Keratinocyte (primary cell): Measurements from ENCODE around the gene LINGO1. TPM values are rescaled to one million over a fixed set of nuclear protein-coding genes. Genes with fewer than 3 reads are reported as not detected.

Experiments
- DNase-seq: peaks from one replicate; pipeline ENCODE4 v3.0.0-alpha.2; 2011; ENCODE audit warnings: low read depth, missing footprints, low spot score
- FAIRE-seq: peaks from 2 replicates; lab custom pipeline; 2011; peaks lifted over from hg19 to GRCh38; lab: Jason Lieb, UNC
- H2AFZ ChIP-seq: 2 replicates; pipeline ENCODE4 v1.6.0; 2012; ENCODE audit warnings: low read length, control low read depth, inconsistent platforms; ENCODE audit not compliant: control insufficient read depth
- H3K27ac ChIP-seq: 2 replicates; pipeline ENCODE4 v1.5.1; 2011; ENCODE audit warnings: low read length; ENCODE audit not compliant: control insufficient read depth, insufficient read depth
- H3K27me3 ChIP-seq: 3 replicates; pipeline ENCODE4 v1.6.0; 2011; ENCODE audit warnings: low read length; ENCODE audit not compliant: control insufficient read depth, insufficient read depth; ENCODE audit errors: extremely low read depth
- H3K36me3 ChIP-seq, 2 experiments: 2 replicates in 1 of 2; 3 replicates in 1 of 2; pipeline ENCODE4 v1.5.1; 2011; ENCODE audit warnings: low read length in 2 of 2, mild to moderate bottlenecking in 1 of 2; ENCODE audit not compliant: control insufficient read depth in 2 of 2, insufficient read depth in 2 of 2; ENCODE audit errors: extremely low read depth in 1 of 2
- H3K4me1 ChIP-seq: 3 replicates; pipeline ENCODE4 v1.5.1; 2011; ENCODE audit warnings: low read length; ENCODE audit not compliant: control insufficient read depth, insufficient read depth; ENCODE audit errors: extremely low read depth
- H3K4me2 ChIP-seq: 3 replicates; pipeline ENCODE4 v1.6.0; 2011; ENCODE audit warnings: low read depth, low read length; ENCODE audit not compliant: control insufficient read depth, insufficient read depth; ENCODE audit errors: extremely low read depth
- H3K4me3 ChIP-seq, 3 experiments: fragments of 200-600 bp in 1 of 3; sonication (generic) in 1 of 3; 2 replicates in 2 of 3; 3 replicates in 1 of 3; pipeline ENCODE4 v1.5.1; 2011 to 2016; ENCODE audit warnings: low read length in 3 of 3, mild to moderate bottlenecking in 3 of 3, control low read depth in 2 of 3, inconsistent platforms in 1 of 3, low read depth in 1 of 3, mixed read lengths in 1 of 3, mixed run types in 1 of 3, moderate library complexity in 1 of 3; ENCODE audit not compliant: control insufficient read depth in 2 of 3, insufficient read depth in 2 of 3; ENCODE audit errors: extremely low read depth in 1 of 3
- H3K79me2 ChIP-seq: 2 replicates; pipeline ENCODE4 v1.6.0; 2012; ENCODE audit warnings: low read length; ENCODE audit not compliant: control insufficient read depth, insufficient read depth
- H3K9ac ChIP-seq: 3 replicates; pipeline ENCODE4 v1.6.0; 2011; ENCODE audit warnings: low read length; ENCODE audit not compliant: control insufficient read depth, insufficient read depth; ENCODE audit errors: extremely low read depth
- H3K9me1 ChIP-seq: 3 replicates; pipeline ENCODE4 v1.6.0; 2011; ENCODE audit warnings: low read length; ENCODE audit not compliant: control insufficient read depth, insufficient read depth; ENCODE audit errors: extremely low read depth
- H3K9me3 ChIP-seq: 2 replicates; pipeline ENCODE4 v1.5.1; 2012; ENCODE audit warnings: low read depth, low read length; ENCODE audit not compliant: control insufficient read depth
- H4K20me1 ChIP-seq: 3 replicates; pipeline ENCODE4 v1.6.0; 2011; ENCODE audit warnings: low read length; ENCODE audit not compliant: control insufficient read depth, insufficient read depth; ENCODE audit errors: extremely low read depth
- CTCF ChIP-seq, 3 experiments: IDR thresholded peaks in 1 of 3; conservative IDR thresholded peaks in 1 of 3; optimal IDR thresholded peaks in 1 of 3; 2 replicates in 2 of 3; 3 replicates in 1 of 3; pipeline versions ENCODE3 to v1.5.1; 2011; ENCODE audit warnings: low read length in 3 of 3, mild to moderate bottlenecking in 3 of 3, moderate library complexity in 2 of 3, control low read depth in 1 of 3, inconsistent platforms in 1 of 3; ENCODE audit not compliant: insufficient read depth in 2 of 3; ENCODE audit errors: extremely low read depth in 1 of 3
- EZH2 ChIP-seq: IDR thresholded peaks from one replicate; pipeline ENCODE4 v1.6.1; 2012; ENCODE audit warnings: inconsistent platforms, mild to moderate bottlenecking, low read length, moderate library complexity
- dilution Hi-C: fragments of 300-500 bp; cut with MboI; formaldehyde crosslinking; loops from one replicate; pipeline ENCODE4 v1.7.0; 2020; ENCODE audit warnings: low sequenced_read_pairs; ENCODE audit not compliant: extremely low pct_ligation_motif_present
- polyA plus RNA-seq, 5 experiments: library from polyadenylated mRNA; depleted of rRNA in 3 of 5; stranded (reverse) in 3 of 5; stranded (forward) in 1 of 5; unstranded in 1 of 5; fragments of >200 nt; gene quantifications; 1 replicate in 1 of 5; 2 replicates in 3 of 5; 3 replicates in 1 of 5; pipeline versions ENCODE4 v1.2.1 to v1.2.3, GENCODE V29; 2011 to 2012; ENCODE audit warnings: missing spikeins in 2 of 5, low read depth in 1 of 5, low replicate concordance in 1 of 5

LINGO1 gene
- polyA plus RNA-seq, 1 donor (not counting 4 experiments of a cell fraction or from before 2014, with no cell fraction given): not detected

GRCh38 chr15:77567202-77567601 lies 65.5 kb downstream of the LINGO1 start:
- Histone ChIP-seq H3K4me3 (no peak overlapping the region), H3K9ac (no peak overlapping the region), H4K20me1 (no peaks in the 10 kb centered on the region), H3K27me3 (peaks cover 11% of the 10 kb centered on the region), H3K4me2 (no peak overlapping the region), H3K9me3 (no peaks in the 10 kb centered on the region), H3K36me3 (no peaks in the 10 kb centered on the region), H3K4me1 (no peaks in the 10 kb centered on the region), H2AFZ (no peak overlapping the region), H3K9me1 (no peaks in the 10 kb centered on the region), H3K27ac (no peak overlapping the region), H3K79me2 (no peaks in the 10 kb centered on the region)
- DNase-seq (no peak), FAIRE-seq (no peak)
- dilution Hi-C loops: no loop called here
- TF ChIP-seq EZH2 (no peak), CTCF (optimal IDR thresholded peaks at IDR 0.05 in 1 of 3, IDR thresholded peaks at IDR 0.05 in 1 of 3, conservative IDR thresholded peaks at IDR 0.05 in 1 of 3; ENCODE audit: extremely low read depth in 1 of 3, insufficient read depth in 2 of 3, low read length in 3 of 3) (no peak)

GRCh38 chr15:77566092-77566491 lies 66.6 kb downstream of the LINGO1 start:
- Histone ChIP-seq H3K79me2 (no peaks in the 10 kb centered on the region), H3K27me3 (peaks cover 11% of the 10 kb centered on the region), H3K4me3 (no peak overlapping the region), H3K4me1 (no peaks in the 10 kb centered on the region), H4K20me1 (no peaks in the 10 kb centered on the region), H3K27ac (no peak overlapping the region), H3K9me1 (no peaks in the 10 kb centered on the region), H3K9ac (no peak overlapping the region), H3K4me2 (no peak overlapping the region), H3K9me3 (no peaks in the 10 kb centered on the region), H3K36me3 (no peaks in the 10 kb centered on the region), H2AFZ (no peak overlapping the region)
- no peak for TF ChIP-seq EZH2
- TF ChIP-seq CTCF (optimal IDR thresholded peaks at IDR 0.05 in 1 of 3, IDR thresholded peaks at IDR 0.05 in 1 of 3, conservative IDR thresholded peaks at IDR 0.05 in 1 of 3; ENCODE audit: extremely low read depth in 1 of 3, insufficient read depth in 2 of 3, low read length in 3 of 3): no peak
- no peak for DNase-seq
- FAIRE-seq: no peak
- dilution Hi-C loops: no loop called here
